HG03196 (cell line): ENCODE results near the gene KCNIP1.

Source experiments
- ATAC-seq: cut with Tn5 transposase; IDR thresholded peaks from one replicate; pipeline ENCODE4 v1.9.1; 2021; ENCODE audit not compliant: unreplicated experiment

The KCNIP1 gene

GRCh38 chr5:170482511-170482910 lies 21.3 kb upstream of the KCNIP1 start:
- no peak for ATAC-seq

GRCh38 chr5:170483701-170484458 lies 19.9 kb upstream of the KCNIP1 start:
- ATAC-seq, result no peak

- ATAC-seq, result no peak
Observed at GRCh38 chr5:170484459-170484831, 19.4 kb upstream of the KCNIP1 start.

- no peak for ATAC-seq
Observed at GRCh38 chr5:170484847-170485615, 18.8 kb upstream of the KCNIP1 start.

DNA sequence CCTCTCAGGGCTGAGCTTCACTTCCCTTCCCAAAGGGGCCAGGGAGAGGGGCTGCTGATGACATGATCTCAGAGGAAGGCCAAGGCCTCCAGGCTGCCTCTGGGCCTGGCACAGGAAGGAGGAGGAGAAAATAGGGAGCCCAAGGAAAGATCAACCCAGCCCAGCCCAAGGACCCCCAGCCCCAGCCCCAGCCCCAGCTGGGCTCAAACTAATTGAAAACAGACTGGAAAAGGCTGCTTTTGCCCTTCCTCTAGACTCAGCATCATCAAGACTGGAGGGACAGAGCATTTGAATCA lies 18.3 kb upstream of the KCNIP1 start:
- ATAC-seq, result no peak

GRCh38 chr5:170486371-170486770 lies 17.4 kb upstream of the KCNIP1 start:
- ATAC-seq, result no peak

- ATAC-seq, result no peak
Observed at GRCh38 chr5:170488570-170488969, 15.2 kb upstream of the KCNIP1 start.

- no peak for ATAC-seq
Observed at GRCh38 chr5:170489199-170489598, 14.6 kb upstream of the KCNIP1 start.

GRCh38 chr5:170490381-170490780 lies 13.4 kb upstream of the KCNIP1 start:
- no peak for ATAC-seq

DNA sequence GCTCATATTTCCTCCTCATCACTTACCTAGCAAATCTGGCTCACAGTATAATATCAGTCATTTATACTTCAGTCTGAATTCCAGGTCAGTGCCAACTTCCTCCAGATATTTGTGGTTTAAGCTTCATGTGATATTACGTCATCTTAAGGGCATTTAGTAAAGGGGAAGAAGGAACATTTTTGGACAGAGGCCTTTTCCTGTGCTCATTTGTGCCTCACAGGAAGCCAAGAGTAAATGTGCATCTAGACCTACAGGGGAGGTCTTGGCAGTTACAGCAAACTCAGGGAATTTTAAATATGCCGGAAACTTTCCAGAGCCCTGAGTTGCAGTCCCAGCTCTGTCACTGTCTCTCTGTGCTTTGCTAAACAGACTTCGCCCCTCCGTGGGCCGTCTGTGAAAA lies 12.3 kb upstream of the KCNIP1 start:
- no peak for ATAC-seq

- ATAC-seq, result no peak
Observed at GRCh38 chr5:170493028-170493820, 10.6 kb upstream of the KCNIP1 start.

DNA sequence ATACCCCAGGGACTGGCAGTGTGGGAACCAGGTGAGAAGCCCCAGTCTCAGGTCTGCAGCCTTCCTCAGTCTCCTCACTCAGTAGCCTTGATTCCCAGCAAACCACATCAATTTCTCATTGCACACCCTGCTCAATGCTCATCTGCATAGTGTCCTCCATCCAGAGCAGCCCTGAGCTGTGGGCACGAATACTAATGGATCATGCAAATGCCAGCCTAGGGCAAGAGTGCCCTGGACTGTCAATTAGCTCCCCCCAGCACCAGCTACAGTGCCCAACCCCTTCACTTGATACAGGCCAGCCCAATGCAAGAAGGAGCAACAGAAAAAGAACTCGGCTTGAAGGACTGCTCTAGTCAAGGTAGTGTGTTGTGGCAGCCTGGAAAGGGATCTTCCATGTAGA lies 9.8 kb upstream of the KCNIP1 start:
- no peak for ATAC-seq

DNA sequence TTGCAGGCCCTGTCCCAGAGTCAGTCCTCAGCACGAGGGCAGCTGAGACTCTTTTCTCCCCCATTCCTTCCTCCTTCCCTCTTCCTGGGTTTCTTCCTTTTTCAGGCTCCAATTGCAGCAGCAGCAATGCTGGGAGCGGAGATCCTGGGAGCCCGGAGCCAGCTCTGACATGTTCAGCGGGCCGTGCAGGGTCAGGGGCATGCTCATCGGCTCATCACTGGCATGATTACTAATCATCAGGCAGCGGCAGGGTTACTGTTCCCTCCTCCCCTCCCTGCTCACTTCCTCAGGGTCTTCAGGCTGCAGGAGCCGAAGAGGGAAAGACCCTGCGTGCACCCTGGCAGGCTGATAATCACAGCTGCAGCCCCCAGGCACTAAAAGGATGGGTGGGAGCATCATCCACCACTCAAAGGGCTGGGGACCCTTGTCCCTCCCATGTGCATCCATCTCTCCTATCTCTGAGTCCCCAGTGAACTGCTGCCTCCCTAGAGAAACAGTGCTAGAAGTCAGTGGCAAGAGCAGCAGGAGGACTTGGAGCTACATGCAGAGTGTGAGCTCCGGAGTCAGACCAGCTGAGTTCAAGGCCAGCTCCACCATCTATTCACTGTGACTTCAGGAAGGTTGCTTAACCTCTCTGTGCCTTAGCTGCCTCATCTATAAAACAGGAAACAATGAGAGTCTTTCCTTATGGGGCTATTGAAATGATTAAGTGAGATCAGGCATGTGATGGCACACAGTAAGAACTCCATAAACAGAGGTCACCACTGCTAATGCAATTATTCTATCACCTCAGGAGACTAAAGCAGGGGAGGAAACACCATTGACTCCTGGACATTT lies 7.8 kb upstream of the KCNIP1 start:
- ATAC-seq, result no peak

GRCh38 chr5:170496662-170497028 lies 7.2 kb upstream of the KCNIP1 start:
- ATAC-seq, result no peak

- no peak for ATAC-seq
Observed at GRCh38 chr5:170497311-170498038, 6.3 kb upstream of the KCNIP1 start.

DNA sequence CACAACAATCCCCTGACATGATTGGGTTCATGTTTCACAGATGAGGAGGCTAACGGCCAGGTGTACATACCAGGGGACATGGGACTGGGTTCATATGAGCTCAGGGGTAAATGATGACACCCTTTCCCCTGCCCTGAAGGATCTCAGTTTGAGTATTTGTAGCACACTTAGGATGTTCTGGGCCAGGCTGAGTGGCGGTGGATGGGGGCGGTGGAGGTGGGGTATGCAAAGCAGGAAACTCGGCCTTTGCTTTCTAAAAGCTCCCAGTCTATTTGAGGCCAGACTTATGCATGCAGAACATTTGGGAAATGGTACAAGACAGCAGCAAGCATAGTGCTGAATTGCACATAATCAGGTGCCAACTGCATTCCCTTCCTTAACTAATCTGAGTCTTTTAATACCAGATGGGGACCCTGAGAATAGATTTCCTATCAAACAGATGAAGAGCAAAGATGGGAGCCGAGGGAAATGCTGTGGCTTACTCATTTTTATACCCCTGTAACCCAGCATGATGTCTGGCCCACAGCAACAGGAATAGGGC lies 4.9 kb upstream of the KCNIP1 start:
- no peak for ATAC-seq

DNA sequence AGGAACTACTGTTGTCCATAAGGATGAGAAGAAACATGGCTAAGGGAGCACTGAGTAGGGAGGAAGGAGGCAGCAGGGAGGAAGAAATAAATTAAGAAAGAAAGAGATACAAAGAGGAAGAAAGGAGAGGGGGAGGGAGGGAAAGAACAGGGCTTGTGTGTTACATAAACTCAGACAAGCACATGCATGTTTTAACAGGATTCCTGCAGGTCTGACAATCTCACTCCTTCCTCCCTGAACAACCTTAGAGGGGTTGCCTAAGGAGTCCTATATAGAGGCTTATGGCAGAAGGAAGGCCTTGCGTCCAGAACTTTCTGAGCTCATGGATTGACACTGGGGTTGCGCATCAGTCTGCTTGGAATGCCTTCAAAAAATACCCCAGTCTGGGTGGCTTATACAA lies 4.2 kb upstream of the KCNIP1 start:
- no peak for ATAC-seq

DNA sequence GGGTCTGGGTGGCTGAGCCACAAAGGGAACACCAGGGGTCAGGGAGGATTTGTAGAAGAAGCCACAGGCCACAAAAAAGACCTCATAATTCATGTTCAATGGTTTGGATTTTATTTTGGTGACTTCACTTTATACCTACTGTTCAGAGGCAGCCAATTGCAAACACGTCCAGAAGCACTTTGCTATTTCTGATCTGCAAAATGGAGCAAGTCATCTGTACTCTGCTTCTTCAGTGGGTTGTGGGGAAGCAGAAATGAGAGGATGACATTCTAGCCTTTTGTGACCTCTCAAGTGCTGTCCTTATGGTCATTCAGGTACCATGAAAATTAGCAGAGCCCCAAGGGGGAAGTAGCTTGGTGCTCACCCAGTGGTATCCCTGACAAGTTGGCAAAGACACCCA lies 2.5 kb upstream of the KCNIP1 start:
- ATAC-seq, result no peak

DNA sequence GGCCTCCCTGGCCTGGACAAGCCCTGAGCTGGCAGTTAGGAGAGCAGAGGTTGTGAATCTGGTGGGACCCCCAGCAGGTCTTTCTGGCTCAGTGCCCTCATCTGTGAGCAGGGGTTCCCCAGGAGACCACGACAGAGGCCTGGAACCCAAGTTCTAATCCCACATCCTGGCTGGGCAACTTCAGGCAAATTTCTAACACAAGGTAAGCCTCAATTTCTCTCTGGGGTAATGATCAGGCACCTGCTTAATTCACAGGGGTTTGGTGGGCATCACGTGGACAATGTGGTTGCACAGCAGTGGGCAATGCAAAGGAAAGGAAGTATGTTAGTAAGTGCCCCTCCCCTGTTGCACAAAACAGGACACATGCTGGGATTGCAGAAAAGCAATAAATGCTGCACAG lies 1.9 kb upstream of the KCNIP1 start:
- no peak for ATAC-seq

- no peak for ATAC-seq
Observed at GRCh38 chr5:170504616-170505266, 921 bp downstream of the KCNIP1 start.
